Measurements from ENCODE around the gene PRKAR1B.
"Not testable (repeated sequence)": the region's sequence is repeated elsewhere in the genome, so short reads cannot be mapped to it uniquely, and the experiment has no call there.

PRKAR1B gene

GRCh38 chr7:556837-557557 lies 170.1 kb downstream of the PRKAR1B start:
- DNase-seq (ENCODE audit: low read depth) = no peak

- DNase-seq (ENCODE audit: low read depth) = no peak
Measured at GRCh38 chr7:556291-556826, 170.7 kb downstream of the PRKAR1B start.

- DNase-seq (ENCODE audit: low read depth) = no peak
Measured at GRCh38 chr7:555551-556160, 171.4 kb downstream of the PRKAR1B start.

GRCh38 chr7:553636-554111 lies 173.4 kb downstream of the PRKAR1B start:
- no peak for DNase-seq (ENCODE audit: low read depth)

GRCh38 chr7:552868-553635 lies 174.0 kb downstream of the PRKAR1B start:
- no peak for DNase-seq (ENCODE audit: low read depth)

GRCh38 chr7:552151-552867 lies 174.8 kb downstream of the PRKAR1B start:
- not testable (repeated sequence) for DNase-seq (ENCODE audit: low read depth)

- DNase-seq (ENCODE audit: low read depth) = not testable (repeated sequence)
Measured at GRCh38 chr7:551615-551970, 175.5 kb downstream of the PRKAR1B start.

- no peak for DNase-seq (ENCODE audit: low read depth)
Measured at GRCh38 chr7:550881-551614, 176.0 kb downstream of the PRKAR1B start.

- no peak for DNase-seq (ENCODE audit: low read depth)
Measured at GRCh38 chr7:549891-550625, 177.0 kb downstream of the PRKAR1B start.

GRCh38 chr7:549066-549890 lies 177.8 kb downstream of the PRKAR1B start:
- DNase-seq (ENCODE audit: low read depth) = no peak

GRCh38 chr7:548401-548800 lies 178.7 kb downstream of the PRKAR1B start:
- DNase-seq (ENCODE audit: low read depth) = no peak

- no peak for DNase-seq (ENCODE audit: low read depth)
Measured at GRCh38 chr7:545470-545869, 181.6 kb downstream of the PRKAR1B start.

GRCh38 chr7:544338-545221 lies 182.5 kb downstream of the PRKAR1B start:
- DNase-seq (ENCODE audit: low read depth) = no peak

GRCh38 chr7:543501-544337 lies 183.4 kb downstream of the PRKAR1B start:
- DNase-seq (ENCODE audit: low read depth) = no peak

- DNase-seq (ENCODE audit: low read depth) = no peak
Measured at GRCh38 chr7:542713-543500, 184.2 kb downstream of the PRKAR1B start.

- no peak for DNase-seq (ENCODE audit: low read depth)
Measured at GRCh38 chr7:542131-542712, 184.9 kb downstream of the PRKAR1B start.

Data from T follicular helper cell (primary cell).